HG03432 (cell line): ENCODE measurements around the gene PGS1.

Source experiments
- ATAC-seq: cut with Tn5 transposase; IDR thresholded peaks from one replicate; pipeline ENCODE4 v1.9.1; 2021; ENCODE audit warnings: mild to moderate bottlenecking, moderate library complexity; ENCODE audit not compliant: unreplicated experiment

Gene PGS1

GRCh38 chr17:78384479-78385175 lies 6.2 kb downstream of the PGS1 start:
- peak; percentile 20 for ATAC-seq

GRCh38 chr17:78387977-78388941 lies 9.8 kb downstream of the PGS1 start:
- ATAC-seq: peak; percentile 26

GRCh38 chr17:78390241-78391050 lies 12.0 kb downstream of the PGS1 start:
- no peak for ATAC-seq

- no peak for ATAC-seq
Observed at GRCh38 chr17:78391051-78391431, 12.6 kb downstream of the PGS1 start.

- no peak for ATAC-seq
Observed at GRCh38 chr17:78391843-78392242, 13.4 kb downstream of the PGS1 start.

- ATAC-seq: no peak
Observed at GRCh38 chr17:78392295-78392694, 13.8 kb downstream of the PGS1 start.

GRCh38 chr17:78393575-78393974 lies 15.1 kb downstream of the PGS1 start:
- ATAC-seq: no peak

- no peak for ATAC-seq
Observed at GRCh38 chr17:78394209-78394608, 15.8 kb downstream of the PGS1 start.

- no peak for ATAC-seq
Observed at GRCh38 chr17:78395155-78395554, 16.7 kb downstream of the PGS1 start.

- no peak for ATAC-seq
Observed at GRCh38 chr17:78396441-78397337, 18.2 kb downstream of the PGS1 start.

GRCh38 chr17:78397681-78398101 lies 19.2 kb downstream of the PGS1 start:
- no peak for ATAC-seq

GRCh38 chr17:78398390-78398789 lies 19.9 kb downstream of the PGS1 start:
- ATAC-seq: no peak

GRCh38 chr17:78399028-78399692 lies 20.7 kb downstream of the PGS1 start:
- no peak for ATAC-seq

- ATAC-seq: no peak
Observed at GRCh38 chr17:78399693-78400144, 21.3 kb downstream of the PGS1 start.

GRCh38 chr17:78400581-78401240 lies 22.3 kb downstream of the PGS1 start:
- no peak for ATAC-seq

- ATAC-seq: no peak
Observed at GRCh38 chr17:78401246-78401645, 22.8 kb downstream of the PGS1 start.

- no peak for ATAC-seq
Observed at GRCh38 chr17:78401891-78402290, 23.4 kb downstream of the PGS1 start.

GRCh38 chr17:78403822-78404221 lies 25.4 kb downstream of the PGS1 start:
- ATAC-seq: no peak

- ATAC-seq: no peak
Observed at GRCh38 chr17:78406396-78406795, 27.9 kb downstream of the PGS1 start.
